HG02610 (cell line): ENCODE results near the gene LTBP2.
A peak's percentile ranks its signal among the peaks of the same experiment; 100 is the strongest.

Source experiments
- ATAC-seq: cut with Tn5 transposase; IDR thresholded peaks from one replicate; pipeline ENCODE4 v1.9.1; 2021; ENCODE audit warnings: mild to moderate bottlenecking, moderate library complexity; ENCODE audit not compliant: unreplicated experiment

The LTBP2 gene

DNA sequence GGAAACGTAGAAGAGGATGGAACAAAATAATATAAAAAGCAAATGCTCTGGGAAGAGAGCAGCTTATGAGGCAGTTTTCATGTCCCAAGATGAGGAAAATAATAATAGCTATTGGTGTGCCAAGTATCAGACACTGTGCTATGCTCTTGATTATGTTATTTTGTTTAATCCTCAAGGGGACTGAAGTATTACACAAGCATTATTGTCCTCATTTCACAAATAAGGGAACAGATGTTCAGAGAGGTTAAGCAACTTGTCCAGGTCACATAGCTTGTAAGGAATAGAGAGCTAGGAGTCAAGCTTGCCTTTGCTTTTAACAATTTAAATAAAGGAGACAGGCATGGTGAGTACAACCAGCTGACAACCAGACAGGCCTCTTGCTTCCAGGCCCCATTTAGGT is 26.9 kb upstream of the LTBP2 start:
- no peak for ATAC-seq

DNA sequence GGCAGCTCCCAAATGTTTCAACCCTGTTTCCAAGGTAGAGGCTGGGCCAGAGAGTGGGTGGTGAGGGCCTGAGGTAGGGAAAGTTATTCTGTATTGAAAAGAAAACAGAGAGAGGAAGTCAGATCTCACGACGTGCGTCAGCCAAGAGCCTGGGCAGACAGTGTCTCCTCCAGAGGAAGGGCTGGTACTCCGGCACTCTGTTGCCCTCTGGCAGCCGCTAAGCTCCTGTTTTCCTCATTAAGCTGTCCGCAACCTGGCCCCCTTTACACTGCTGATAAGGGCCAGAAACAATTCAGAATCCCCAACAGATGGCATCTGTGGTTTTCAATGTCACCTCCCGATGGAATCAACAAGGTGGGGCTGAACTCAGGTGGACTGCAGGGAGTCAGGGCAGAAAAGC is 26.0 kb upstream of the LTBP2 start:
- no peak for ATAC-seq

DNA sequence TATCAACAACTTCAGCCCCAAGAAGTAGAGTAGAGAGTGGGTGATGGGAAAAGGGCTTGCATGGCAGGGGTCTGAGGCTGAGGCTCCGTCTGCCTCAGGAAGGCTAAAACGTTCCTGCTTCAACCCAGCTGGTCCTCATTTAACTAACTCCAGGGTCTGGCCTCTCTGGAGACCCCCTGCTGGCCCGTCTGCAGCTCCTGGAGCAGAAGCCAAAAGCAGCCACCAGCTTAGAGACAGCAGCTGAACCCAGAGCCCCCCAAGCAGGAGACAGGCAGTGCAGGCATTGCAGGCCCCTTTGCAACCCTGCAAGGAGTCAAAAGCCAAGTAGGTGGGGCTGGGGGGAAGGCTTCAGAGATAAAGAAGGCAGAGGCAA is 25.1 kb upstream of the LTBP2 start:
- ATAC-seq = no peak

DNA sequence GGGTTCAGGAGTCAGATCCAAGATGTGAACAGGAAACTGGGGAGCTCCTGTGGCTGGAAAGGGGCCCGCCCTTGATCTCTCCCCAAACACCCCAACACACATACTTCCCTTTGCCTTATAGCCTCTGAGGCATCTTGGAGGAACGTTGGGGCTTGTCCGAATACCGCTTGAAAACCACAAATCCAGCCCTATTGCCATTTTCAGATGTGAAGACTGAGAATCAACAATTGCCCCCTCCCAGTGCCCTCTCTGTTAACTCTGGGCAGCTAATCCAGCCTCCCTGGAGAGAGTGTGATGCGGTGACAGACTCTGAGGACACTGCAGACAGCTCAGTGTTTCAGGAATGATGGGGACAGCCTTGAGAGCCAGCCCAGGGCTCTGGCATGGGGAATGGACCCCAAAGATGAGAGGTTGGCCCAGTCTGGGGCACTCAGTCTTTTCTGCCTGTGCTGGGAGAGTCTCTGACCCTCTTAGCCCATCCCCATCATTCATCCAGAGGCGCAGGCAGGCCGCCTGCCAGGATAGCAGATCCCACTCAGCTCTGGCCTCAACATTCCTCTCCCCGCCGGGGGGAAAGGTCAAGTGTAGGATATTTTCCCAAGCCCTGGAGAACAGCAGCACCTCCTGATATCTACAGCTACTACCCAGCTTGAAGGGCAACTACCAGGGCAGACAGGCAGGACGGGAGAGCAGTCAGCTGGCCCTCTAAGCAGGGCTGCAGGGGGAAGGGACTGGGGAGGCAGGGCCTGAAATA is 24.6 kb upstream of the LTBP2 start:
- ATAC-seq = no peak

DNA sequence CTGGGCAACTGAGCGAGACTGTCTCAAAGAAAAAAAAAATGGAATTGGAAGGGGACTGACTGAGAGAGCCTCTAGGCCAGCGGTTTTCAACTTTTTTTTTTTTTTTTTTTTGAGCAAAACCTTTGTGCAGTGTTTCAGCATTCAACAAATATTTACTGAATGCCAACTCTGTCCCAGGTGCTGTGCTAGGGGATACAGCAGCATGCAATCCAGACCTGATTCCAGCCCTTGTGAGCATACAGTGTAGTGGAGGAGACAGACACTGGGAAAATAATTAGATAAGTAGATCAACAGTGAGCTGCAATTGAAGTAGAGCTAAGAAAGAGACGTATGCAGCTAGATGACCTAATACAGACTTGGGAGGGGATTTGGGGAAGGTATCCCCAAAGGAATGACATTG is 23.8 kb upstream of the LTBP2 start:
- no peak for ATAC-seq

DNA sequence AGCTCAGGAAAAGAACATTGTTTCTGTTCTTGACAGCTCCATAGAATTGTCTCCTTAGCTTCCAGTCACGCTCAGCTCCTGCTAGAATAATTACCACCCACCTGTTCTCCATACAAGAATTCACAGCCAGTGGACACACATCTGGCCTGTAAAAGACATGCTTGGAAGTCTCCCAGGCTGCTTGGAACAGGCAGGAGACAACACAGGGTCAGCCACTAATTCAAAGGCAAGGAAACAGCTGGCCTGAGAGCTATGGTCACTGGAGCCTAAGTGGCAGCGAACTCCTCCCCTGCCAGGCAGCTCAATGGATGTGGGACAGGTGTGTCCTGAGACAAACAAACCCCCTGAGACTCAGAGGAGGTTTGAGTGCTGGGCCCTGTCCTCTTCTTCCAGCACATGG is 22.9 kb upstream of the LTBP2 start:
- ATAC-seq = no peak

DNA sequence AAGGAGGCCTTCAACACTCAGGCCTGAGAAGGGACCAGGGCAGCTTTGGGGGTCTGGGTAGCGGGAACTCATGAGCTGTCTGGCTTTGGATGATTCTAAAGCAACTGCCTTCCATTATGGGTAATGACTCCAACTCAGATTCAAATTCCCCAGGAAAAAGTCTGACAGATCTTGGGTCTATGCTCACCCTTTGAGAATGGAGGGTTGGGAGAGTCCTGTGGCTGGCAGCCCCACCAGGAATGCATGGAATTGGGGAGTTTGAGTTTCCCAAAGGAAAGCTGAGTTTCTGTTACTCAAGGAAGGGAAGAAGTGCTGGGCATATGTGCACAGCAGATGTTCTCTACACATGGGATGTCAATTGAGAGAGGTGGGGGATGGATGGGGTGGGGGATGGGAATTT is 22.4 kb upstream of the LTBP2 start:
- no peak for ATAC-seq

DNA sequence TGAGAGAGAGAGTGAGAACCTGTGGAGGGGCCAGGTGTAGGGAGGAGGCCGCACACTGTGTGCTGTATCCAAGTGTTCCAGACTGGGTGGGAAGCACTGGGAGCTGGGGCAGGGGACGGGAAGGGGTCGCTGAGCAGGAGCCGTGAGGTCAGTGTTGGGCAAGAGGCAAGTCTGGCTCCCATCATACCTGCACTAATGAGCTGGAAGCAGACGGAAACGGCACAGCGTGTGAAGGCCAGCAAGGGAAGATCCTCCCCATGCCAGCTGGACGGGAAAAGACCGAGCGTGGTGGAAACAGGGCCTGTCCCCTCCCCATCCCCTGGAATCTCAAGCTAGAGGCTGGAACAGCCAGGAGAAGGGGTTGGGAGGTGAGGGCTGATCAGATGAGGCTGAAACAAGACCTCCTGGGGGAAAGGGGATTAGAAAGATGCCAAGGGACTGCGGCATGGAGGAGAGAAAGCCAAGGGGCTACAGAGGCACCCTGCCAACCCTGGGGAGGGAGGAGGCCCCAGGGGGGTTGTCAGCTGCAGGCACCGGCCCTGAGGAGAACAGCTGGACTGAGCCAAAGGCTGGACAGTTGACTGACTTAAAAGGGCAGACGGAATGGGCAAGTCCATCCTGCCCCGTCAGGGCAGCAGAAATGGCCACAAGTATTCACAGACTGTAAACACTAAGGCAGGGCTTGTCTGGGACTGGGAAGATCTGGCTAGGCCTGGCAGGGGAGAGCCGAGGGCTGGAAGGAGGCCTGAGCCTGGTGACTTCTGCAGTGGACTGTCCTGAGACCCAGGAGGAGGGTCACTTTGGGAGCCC is 19.0 kb upstream of the LTBP2 start:
- ATAC-seq = no peak

DNA sequence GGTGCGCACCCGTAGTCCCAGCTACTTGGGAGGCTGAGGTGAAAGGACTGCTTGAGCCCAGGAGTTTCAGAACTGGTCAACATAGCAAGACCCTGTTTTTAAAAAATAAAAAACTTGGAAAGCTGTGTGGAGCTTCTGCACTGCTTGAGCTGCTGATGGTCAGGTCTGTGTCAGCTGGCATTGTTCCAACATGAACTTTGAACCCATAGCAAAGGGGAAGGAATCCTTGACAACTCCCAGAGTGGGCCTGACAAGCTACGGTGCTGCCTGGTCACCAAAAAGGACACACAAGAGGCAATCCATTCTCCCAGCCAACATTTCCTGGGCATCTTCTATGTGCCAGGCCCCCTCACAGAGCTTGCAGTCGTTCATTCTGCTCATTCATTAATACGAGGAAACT is 16.4 kb upstream of the LTBP2 start:
- ATAC-seq = no peak

DNA sequence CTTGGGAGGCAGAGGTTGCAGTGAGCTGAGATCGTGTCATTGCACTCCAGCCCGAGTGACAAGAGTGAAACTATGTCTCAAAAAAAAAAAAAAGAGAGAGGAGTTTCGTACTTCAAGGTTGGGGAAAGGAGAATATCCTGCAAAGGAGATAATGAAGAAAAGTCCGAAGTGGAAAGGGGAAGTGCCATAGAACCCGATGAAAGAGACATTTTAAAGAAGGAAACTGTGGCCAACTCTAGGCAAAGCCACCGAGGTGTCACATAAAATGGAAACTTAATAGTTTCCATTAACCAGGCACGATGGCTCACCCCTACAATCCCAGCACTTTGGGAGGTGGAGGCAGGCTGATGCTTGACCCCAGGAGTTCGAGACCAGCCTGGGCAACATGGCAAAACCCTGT is 15.0 kb upstream of the LTBP2 start:
- no peak for ATAC-seq

DNA sequence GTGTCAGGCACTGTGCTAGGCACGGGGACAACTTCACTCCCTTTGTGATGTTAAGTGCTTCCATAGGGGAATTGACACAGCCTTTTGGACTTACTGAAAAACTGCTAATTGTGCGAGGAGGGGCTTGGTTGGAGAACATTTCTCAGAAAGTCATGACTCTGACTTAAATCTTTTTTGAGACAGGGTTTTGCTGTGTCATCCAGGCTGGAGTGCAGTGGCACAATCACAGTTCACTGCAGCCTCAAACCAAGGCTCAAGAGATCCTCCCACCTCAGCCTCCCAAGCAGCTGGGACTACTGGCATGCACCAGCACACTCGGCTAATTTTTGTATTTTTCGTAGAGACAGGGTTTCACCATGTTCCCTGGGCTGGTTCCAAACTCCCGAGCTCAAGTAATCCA is 10.2 kb upstream of the LTBP2 start:
- ATAC-seq = no peak

DNA sequence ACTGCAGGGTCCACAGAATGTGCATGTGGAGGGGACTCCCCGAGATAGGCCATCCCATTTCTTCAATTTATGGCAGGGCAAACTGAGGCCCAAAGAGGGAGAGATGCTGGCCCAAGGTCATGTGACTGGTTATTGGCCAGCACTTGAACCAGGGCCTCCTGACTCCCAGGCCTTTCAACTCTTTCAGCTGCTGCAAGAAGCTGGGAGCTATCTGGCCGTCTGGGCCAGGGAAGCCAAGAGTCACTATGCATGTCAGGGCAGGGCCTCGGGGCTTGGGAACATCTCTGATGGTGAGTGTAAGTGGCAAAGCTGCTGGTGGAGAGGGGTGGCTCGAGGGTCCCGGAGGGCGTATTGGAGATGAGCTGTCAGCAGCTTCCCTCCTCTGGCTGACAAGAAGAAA is 9.5 kb upstream of the LTBP2 start:
- ATAC-seq = no peak

DNA sequence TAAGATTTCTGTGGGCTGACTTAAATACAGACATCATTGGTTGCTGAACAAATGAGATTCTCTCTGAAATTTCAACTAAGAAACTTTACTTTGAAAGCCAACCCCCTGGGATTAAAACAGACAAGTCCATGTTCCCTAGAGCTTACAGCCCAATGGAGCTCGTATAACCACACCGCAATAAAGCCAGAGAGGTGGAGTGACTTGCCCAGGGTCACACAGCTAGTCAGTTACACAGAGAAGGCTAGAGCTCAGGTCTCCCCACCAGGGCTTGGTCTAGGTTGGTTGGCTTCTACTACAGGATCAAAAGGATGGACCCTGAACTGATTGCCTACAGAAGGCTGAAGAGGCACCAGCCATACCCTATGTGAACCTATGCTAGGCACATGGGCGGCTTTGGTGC is 8.9 kb upstream of the LTBP2 start:
- ATAC-seq = no peak

DNA sequence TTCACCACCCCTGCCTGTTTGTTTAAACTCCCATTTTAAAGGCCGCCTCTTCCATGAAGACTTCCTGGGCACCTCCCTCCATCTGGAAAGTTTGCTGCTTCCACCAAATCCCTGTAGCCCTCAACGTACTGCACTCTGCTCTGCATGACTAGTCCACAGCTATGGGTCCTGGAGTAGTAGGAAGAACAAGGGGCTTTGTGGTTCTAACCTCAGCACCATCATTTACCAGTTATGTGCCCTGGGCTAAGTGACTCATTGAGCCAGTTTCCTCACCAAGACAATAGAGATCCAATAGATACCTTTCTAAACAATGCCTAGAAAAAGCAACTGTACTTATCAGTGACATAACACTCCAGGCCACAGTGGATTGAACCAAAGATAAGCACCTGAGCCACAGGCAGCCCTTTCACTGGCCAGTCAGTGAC is 8.5 kb upstream of the LTBP2 start:
- ATAC-seq = no peak

DNA sequence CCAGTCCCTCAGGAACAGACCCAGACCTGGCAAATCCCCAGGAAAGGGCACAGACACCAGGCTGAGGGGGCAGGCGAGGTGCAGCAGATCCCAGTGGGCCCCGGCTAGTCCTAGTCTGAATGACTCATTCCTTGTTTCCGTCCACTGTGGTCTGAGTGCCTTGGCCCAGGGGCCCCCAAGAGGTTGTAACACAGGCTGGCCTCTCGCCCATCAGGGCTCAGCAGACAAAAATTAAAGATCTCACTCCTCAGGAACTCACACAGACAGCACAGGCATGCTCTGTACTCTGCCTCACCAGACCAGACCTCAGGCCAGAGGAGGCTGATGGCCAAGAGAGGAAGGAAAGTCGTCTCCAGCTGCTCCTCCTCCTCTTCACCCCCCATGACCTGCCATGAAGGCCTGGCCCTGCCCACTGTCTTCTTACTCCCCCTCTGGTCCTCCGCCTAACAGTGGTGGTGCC is 7.7 kb upstream of the LTBP2 start:
- ATAC-seq = no peak

DNA sequence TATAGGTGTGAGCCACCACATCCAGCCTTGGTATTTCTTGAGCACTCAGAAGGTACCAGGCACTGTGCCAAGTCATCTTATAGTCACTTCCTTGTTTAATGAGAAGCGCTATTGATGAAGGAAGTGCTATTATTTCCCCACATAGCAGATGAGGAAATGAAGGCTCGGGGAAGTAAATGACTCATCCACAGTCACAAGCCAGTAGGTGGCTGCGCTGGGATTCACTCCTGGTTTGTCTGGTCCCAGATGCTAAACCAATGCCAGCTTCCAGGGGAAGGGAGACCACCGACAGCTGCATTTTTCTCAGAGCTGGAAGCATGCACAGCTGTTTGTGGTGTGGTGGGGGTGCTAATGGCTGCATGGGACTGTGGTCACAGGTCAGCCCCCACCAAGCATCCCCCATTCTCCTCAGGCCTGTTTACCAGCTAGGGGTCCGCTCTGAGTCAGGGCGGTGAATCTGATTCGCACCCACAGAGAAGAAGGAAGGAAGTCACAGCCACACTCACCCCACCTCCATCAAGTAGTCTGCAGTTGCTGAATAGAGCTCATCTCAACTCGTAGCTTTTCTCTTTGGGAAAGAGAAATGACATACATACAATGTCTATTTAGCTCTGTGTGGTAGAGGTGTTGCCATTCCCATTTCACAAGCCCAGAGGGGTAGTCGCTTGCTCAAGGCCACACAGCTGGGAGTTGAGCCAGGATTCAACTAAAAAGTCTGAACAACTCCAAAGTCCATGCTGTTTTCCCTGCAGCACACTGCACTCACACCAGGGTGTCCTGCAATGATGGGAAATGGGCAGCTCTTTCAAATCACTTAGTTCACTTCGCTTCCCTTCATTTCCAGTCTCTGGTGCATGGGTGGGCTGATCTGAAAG is 6.3 kb upstream of the LTBP2 start:
- peak; percentile 30 for ATAC-seq

DNA sequence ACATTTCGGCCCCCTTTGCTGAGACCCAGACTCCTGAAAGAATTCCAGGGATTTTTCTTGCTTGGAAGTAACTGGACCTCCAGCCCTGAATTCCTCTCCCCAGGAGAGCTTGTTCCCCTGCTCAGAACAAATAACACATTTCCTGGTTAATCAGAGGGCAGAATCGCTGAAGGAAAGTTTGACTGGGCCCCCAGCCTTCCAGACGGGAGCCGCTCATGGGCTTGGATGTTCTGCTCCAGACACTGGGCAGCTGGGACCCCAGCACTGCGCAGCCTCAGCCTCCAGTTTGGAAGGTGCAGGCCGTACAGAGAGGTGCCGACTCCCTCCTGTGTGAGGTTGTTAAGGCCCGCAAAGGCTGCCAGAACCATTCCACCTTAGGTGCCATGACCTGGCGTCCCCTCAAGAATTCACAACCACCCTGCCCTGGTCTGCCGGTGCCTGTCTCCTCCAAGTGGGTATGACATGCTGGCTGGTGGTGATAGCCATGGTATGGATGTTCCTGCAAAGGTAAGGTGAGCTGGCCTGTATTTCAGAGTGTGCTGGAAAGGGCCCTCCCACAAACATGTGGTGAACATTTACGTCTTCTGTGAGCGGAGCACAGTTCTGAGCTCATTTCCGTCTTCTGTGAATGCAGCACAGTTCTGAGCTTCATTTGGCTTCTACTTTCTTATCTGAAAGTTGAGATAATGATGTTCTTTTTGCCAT is 5.1 kb upstream of the LTBP2 start:
- no peak for ATAC-seq

DNA sequence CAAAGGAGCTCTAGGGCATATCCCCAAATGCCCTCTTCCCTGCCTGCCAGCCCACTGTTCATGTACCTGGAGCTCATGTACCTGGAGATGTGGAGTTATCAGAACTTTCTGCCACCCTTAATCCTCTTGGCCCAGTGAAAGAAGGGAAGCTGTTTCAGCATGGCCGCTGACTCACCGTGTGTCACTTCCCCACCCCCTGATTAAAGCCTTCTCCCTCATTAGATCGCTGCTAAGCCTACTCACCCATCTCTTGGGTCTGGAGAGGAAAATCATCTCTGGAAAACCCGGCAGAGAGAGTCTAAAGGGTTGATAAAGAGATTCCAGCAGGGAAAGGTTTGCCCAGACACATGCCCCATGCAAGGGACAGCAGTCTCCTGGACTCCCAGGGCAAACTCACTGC is 4.5 kb upstream of the LTBP2 start:
- no peak for ATAC-seq

DNA sequence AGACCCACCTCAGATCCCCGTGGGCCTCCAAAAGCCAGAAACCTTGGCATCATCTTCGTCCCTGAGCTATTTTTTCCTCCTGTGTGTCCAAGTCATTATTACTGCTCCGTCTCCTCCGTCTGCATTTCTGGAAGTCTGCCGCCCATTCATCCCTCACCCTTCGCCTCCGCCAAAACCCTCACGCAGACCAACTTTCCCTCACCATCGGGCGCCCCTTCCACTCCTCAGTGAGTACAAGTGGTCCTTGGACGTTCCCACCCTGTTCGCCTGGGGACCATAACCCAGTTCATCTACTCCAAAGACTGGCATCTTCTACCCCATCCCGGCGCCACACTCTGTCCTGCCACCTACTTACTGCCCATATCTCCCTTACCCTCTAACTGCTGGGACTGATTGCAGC is 3.7 kb upstream of the LTBP2 start:
- ATAC-seq = no peak

DNA sequence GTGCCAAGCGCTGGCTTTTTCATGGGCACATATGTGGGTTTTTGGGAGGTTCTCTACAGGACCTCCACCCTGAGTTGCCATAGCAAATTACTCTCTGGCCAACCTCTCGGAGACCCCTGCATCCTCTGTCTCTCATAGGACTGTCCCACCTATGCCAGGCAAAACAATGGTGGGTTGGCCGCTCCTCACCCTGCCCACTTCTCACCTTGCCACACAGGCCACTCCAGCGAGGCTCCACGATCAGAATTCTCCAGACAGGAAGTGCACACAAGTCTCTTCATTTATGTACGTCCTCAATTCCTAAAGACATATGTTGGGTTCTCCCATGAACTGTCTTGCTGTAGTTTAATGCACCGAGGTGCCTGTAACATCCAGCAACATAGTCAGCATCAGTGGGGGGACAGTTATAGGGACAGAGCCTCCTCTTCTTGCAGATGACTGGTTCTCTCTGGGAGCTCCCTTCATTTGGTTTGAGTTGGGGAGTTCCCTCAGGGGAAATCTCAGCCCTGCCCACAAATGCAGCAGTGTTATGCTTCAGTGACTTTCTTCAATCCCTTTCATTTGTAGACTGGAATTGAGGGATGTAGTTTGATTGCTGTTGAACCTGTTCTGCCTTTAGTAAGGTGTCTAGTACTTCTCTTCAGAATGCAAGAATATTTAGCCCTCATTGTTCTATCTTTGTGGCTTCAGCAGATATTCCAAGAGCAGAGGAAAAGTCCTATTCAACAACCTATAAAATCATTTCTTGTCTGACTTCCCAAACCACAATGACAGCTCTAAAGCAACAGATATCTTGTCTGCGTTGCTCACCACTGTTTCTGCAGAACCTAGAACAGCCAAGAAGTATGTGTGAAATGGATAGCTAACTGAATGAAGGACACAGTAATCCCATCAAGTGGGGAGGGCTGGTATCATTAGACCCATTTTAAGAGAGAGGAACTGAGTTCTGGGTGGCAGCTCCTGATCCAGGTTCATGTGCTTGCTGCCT is 2.8 kb upstream of the LTBP2 start:
- ATAC-seq = peak; percentile 35
